Lower lobe of right lung (tissue), 2 donors: ENCODE results near the gene EPHA6. TPM values are rescaled to one million over a fixed set of nuclear protein-coding genes. Genes with fewer than 3 reads are reported as not detected.

Source experiments
- ATAC-seq, 2 donors: fragments of 200-7000 bp; cut with Tn5 transposase; one replicate each; pipeline ENCODE4 v1.9.1; 2020 to 2022; ENCODE audit warnings: mild to moderate bottlenecking in 2 of 2, moderate library complexity in 2 of 2
- DNase-seq: peaks from one replicate; pipeline ENCODE4 v3.0.0-alpha.2; 2020
- H3K27ac ChIP-seq: fragments of 200-600 bp; one replicate; pipeline ENCODE4 v1.8.0; 2022
- H3K27me3 ChIP-seq: fragments of 200-600 bp; one replicate; pipeline ENCODE4 v1.8.0; 2022; ENCODE audit warnings: low read depth
- H3K36me3 ChIP-seq: fragments of 200-600 bp; one replicate; pipeline ENCODE4 v1.8.0; 2022; ENCODE audit warnings: mild to moderate bottlenecking
- H3K4me1 ChIP-seq: fragments of 200-600 bp; one replicate; pipeline ENCODE4 v1.8.0; 2022
- H3K4me3 ChIP-seq: fragments of 200-600 bp; one replicate; pipeline ENCODE4 v1.8.0; 2022; ENCODE audit warnings: mild to moderate bottlenecking
- H3K9me3 ChIP-seq: fragments of 200-600 bp; one replicate; pipeline ENCODE4 v1.8.0; 2022
- intact Hi-C: fragments of 100-400 bp; cut with DNase I; formaldehyde crosslinking; loops from one replicate; pipeline ENCODE4 v1.11.0; 2022
- total RNA-seq: library from RNA; stranded (reverse); fragmentation: NEBNext Ultra II Directional; extraction: Animal tissue kit (Norgen Biotek cat#: 25700); gene quantifications from one replicate; pipeline ENCODE4 v1.2.1, GENCODE V29; 2021
- TF ChIP-seq, protein P1 (sequence below): fragments of 200-600 bp; IDR thresholded peaks from one replicate; pipeline ENCODE4 v1.8.0; 2022; ENCODE audit warnings: antibody characterized with exemption, mild to moderate bottlenecking
- donor health status: DM: no; HTN: yes; CAD: no; lungs with severe emphysema.

The EPHA6 gene
- total RNA-seq, 1 donor from 2014 or later, result 0.53 TPM

DNA sequence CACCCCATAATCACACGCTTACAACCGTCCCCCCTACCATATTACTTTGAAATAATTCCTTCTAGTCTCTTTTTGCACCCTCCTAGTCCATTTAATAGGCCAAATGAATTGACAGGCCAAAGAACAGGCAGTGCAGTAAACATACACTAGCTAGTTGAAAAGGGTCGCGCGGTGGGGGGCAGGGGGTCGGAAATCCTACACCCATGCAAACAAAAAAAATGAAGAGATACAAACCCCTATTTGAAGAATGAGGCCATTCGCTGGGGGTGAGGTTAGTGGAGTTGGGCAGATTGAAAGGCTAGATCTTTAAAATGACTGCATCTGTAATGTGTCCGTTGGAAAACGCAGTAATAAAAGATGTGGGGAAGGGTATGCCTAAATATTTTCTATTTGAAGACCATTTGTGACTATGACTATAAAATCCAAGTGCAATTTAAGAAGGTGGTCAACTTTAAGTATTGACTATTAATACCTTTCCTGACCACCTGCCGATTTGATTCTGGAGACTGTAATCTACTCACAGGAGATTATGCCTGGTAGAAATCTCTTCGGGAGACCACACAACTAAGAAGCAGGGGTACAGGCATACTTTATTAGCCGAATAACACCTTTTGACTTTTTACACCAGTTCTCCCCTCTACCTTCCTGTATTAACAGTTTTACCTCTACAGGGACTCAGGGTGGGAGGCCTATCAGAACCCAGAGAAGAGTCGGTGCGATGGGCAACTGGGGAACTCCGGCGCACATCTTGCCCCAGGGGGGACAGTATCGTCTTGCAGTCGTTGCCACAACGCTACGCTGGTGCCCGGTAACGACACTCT is 949.4 kb downstream of the EPHA6 start:
- Histone ChIP-seq H3K9me3 (no peaks in the 10 kb centered on the region), H3K27me3 (no peaks in the 10 kb centered on the region), H3K36me3 (peaks cover 2% of the 10 kb centered on the region), H3K4me3 (peak overlapping the region; percentile 96), H3K27ac (peak overlapping the region; percentile 80), H3K4me1 (peaks cover 18% of the 10 kb centered on the region)
- DNase-seq (no peak), ATAC-seq (peak in 1 of 2 donors; percentile 81)
- TF ChIP-seq, protein P1, sequence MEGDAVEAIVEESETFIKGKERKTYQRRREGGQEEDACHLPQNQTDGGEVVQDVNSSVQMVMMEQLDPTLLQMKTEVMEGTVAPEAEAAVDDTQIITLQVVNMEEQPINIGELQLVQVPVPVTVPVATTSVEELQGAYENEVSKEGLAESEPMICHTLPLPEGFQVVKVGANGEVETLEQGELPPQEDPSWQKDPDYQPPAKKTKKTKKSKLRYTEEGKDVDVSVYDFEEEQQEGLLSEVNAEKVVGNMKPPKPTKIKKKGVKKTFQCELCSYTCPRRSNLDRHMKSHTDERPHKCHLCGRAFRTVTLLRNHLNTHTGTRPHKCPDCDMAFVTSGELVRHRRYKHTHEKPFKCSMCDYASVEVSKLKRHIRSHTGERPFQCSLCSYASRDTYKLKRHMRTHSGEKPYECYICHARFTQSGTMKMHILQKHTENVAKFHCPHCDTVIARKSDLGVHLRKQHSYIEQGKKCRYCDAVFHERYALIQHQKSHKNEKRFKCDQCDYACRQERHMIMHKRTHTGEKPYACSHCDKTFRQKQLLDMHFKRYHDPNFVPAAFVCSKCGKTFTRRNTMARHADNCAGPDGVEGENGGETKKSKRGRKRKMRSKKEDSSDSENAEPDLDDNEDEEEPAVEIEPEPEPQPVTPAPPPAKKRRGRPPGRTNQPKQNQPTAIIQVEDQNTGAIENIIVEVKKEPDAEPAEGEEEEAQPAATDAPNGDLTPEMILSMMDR, result no peak
- intact Hi-C loops, result no loop called here

DNA sequence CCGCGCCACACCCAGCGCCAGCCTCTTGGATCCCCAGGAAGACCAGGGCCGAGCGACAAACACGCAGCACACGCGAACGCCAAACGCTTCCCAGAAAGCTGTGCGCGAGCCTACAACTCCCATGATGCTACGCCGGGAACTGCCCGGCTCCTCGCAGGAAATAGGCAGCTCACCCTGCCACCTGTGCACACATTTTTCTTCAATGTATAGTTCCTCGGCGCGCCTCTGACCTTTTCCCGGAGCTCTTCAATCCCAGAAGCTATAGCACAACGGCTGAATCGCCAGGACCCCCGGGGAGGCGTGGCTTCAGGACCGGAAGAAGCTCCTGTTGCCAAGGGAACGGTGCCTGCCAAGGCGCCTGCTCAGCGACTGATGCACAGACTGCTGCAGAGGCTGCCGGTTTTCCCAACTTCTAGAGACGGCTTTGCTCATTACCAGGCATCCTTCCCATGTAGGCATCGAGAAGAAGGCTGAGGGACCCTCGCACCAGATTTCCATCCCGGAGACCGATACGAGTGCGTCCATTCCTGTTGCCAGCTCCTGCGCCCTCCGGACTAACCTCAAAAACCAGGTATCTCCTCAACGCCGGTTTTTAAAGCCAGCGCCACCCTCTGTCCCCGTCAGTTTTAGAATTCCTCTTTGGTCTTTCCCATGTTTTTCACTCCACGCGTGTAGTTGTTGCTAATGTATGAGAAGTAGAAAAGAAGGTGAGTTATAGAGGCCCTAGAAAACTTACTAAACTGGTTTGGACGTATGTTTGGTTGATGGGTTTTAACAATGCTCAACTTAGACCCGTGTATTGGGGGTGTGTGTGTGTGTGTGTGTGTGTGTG is 950.2 kb downstream of the EPHA6 start, which contains the start of gene ARL6:
TSS of gene ARL6 (plus strand) at position 352 of the 832 bp plus-strand sequence. CDS start 3,350 bp downstream, outside the sequence.
- ATAC-seq (peak; percentile 97 to 99), DNase-seq (peak; percentile 88)
- peak within 1 kb of the TSS; percentile 80 for H3K27ac ChIP-seq
- intact Hi-C loops, result no loop called here
- TF ChIP-seq, protein P1, result no peak
- no peaks in the 10 kb centered on the region for H3K27me3 ChIP-seq
- peaks cover 10% of the 10 kb centered on the region for H3K36me3 ChIP-seq
- H3K4me3 ChIP-seq, result peak within 1 kb of the TSS; percentile 96
- H3K9me3 ChIP-seq, result no peaks in the 10 kb centered on the region
- peaks cover 18% of the 10 kb centered on the region for H3K4me1 ChIP-seq

DNA sequence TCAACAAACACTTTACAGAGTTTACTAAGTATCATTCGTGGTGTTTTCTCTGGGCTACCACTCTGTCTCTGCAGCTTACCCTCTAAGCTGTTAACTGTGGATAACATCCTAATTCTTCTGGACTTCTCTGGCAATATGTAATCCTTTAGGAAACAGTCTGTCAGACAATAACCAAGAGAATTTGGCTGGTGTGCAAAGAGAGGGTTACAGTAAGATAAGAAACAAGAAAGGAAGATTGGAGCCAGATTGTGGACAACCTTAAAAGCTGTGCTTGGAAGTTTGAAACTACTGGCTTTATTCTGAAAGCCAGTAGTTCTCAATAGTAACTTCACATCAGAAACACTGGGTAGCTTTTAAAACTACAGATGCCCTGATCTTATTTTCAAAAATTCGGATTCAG is 950.9 kb downstream of the EPHA6 start:
- DNase-seq, result no peak
- intact Hi-C loops, result no loop called here
- TF ChIP-seq, protein P1, result no peak
- H3K27ac ChIP-seq, result no peak overlapping the region
- H3K27me3 ChIP-seq, result no peaks in the 10 kb centered on the region
- H3K9me3 ChIP-seq, result no peaks in the 10 kb centered on the region
- peaks cover 18% of the 10 kb centered on the region for H3K4me1 ChIP-seq
- no peak for ATAC-seq
- peaks cover 11% of the 10 kb centered on the region for H3K36me3 ChIP-seq
- H3K4me3 ChIP-seq, result peak overlapping the region; percentile 96

DNA sequence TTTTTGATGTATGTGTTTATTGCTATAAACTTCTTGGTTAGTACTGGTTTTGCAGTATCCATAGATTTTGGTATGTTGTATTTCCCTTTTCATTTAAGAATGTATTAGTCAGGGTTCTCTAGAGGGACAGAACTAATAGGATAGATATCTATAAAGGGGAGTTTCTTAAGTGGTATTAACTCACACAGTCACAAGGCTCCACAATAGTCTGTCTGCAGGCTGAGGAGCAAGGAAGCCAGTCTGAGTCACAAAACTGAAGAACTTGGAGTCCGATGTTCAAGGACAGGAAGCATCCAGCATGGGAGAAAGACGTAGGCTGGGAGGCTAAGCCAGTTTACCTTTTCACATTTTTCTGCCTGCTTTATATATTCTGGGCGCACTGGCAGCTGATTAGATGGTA is 958.5 kb downstream of the EPHA6 start:
- Histone ChIP-seq H3K27ac (no peak overlapping the region), H3K36me3 (peaks cover 11% of the 10 kb centered on the region), H3K9me3 (peaks cover 7% of the 10 kb centered on the region), H3K4me3 (no peak overlapping the region), H3K27me3 (no peaks in the 10 kb centered on the region), H3K4me1 (no peaks in the 10 kb centered on the region)
- ATAC-seq, result no peak
- TF ChIP-seq, protein P1, result no peak
- DNase-seq, result no peak
- intact Hi-C loops, result no loop called here

DNA sequence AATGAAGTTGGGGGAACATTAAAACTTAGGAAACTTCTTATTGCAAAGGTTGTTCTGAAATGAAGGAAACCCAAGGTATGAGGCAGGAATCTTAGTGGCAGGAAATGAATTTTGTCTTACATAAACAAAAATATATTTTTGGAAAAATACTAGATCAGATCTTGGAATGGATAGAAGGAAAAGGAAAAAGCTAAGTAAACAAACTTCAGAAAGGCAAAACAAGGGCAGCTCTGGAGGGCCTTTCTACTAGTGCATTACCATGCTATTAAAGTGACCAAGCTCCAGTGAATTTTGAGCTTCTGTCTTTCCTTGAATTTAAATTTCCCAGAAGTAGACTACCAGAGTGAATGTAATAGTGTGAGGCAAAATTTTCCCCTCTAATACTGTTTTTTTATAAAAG is 963.8 kb downstream of the EPHA6 start:
- H3K27ac ChIP-seq, result peak overlapping the region; percentile 22
- H3K9me3 ChIP-seq, result no peaks in the 10 kb centered on the region
- TF ChIP-seq, protein P1, result no peak
- no peak overlapping the region for H3K4me3 ChIP-seq
- ATAC-seq, result no peak
- peaks cover 13% of the 10 kb centered on the region for H3K4me1 ChIP-seq
- no peaks in the 10 kb centered on the region for H3K36me3 ChIP-seq
- DNase-seq, result no peak
- intact Hi-C loops, result no loop called here
- no peaks in the 10 kb centered on the region for H3K27me3 ChIP-seq
